Melanocyte of skin (primary cell): ENCODE measurements around the gene CFAP206. TPM values are rescaled to one million over a fixed set of nuclear protein-coding genes. Genes with fewer than 3 reads are reported as not detected.

Experiments
- small RNA-seq, 2 donors: library from RNA; depleted of rRNA; stranded (forward); fragments of <200 nt; gene quantifications; one replicate each; pipeline ENCODE3, GENCODE V24; 2012
- total RNA-seq, 2 donors: library from RNA; depleted of rRNA; stranded (reverse); fragments of >200 nt; gene quantifications; 2 replicates each; pipeline ENCODE4 v1.2.3, GENCODE V29; 2012

The CFAP206 gene
- 1 to 10 TPM; 1.0 to 1.3 TPM for total RNA-seq

GRCh38 chr6:87407901-87408720, at the start of gene CFAP206:
Gene CFAP206 (plus strand): TSS chr6:87407972. CDS start chr6:87409840, 1,868 bp downstream.

GRCh38 chr6:87472525-87473418, 65.0 kb downstream of the CFAP206 start, which contains the start of gene SLC35A1:
Gene SLC35A1 (plus strand): TSS chr6:87472974. CDS start chr6:87473004, 30 bp downstream.

Small RNA genes within 50 kb of the gene (small RNA-seq; reads per million reads assigned to genes)
- 0 reads per million in 2 donors for gene AL049697.2
- 0 reads per million in 2 donors for gene RNU6-444P

Other genes starting within 250 kb of the CFAP206 start
- gene SMIM8, start 85.4 kb upstream of the CFAP206 start, total RNA-seq = 1 to 10 TPM; 4.1 to 5.7 TPM
- gene GJB7, start 78.7 kb upstream of the CFAP206 start, total RNA-seq = not detected
- 1 to 10 TPM; 2.4 to 3.7 TPM for gene C6orf163, start 63.2 kb upstream of the CFAP206 start, total RNA-seq
- 10 to 100 TPM; 10.7 to 18.6 TPM for gene SLC35A1, start 65.0 kb downstream of the CFAP206 start, total RNA-seq
- gene RARS2, start 182.0 kb downstream of the CFAP206 start, total RNA-seq = 10 to 100 TPM; 18.9 to 22.6 TPM
- gene ORC3, start 182.2 kb downstream of the CFAP206 start, total RNA-seq = 10 to 100 TPM; 27.9 to 37.3 TPM